Mesothelial cell of epicardium (in vitro differentiated cells): ENCODE results near the gene LIN28B. TPM values are rescaled to one million over a fixed set of nuclear protein-coding genes. Genes with fewer than 3 reads are reported as not detected.
"Not testable (repeated sequence)": the region's sequence is repeated elsewhere in the genome, so short reads cannot be mapped to it uniquely, and the experiment has no call there.

Source experiments
- DNase-seq, 2 experiments: peaks; one replicate each; pipeline ENCODE4 v3.0.0; 2021; ENCODE audit warnings: low spot score in 2 of 2; ENCODE audit not compliant: unreplicated experiment in 2 of 2
- H3K27ac Mint-ChIP-seq: 2 replicates; pipeline ENCODE4 v1.8.0; 2021; ENCODE audit warnings: mixed read lengths
- H3K27me3 Mint-ChIP-seq: 2 replicates; pipeline ENCODE4 v1.8.0; 2021; ENCODE audit warnings: low read depth, mixed read lengths
- H3K36me3 Mint-ChIP-seq: 2 replicates; pipeline ENCODE4 v1.8.0; 2021; ENCODE audit warnings: mixed read lengths
- H3K4me1 Mint-ChIP-seq: 2 replicates; pipeline ENCODE4 v1.8.0; 2021; ENCODE audit warnings: mixed read lengths
- H3K4me3 Mint-ChIP-seq: 2 replicates; pipeline ENCODE4 v1.8.0; 2021; ENCODE audit warnings: mild to moderate bottlenecking, moderate library complexity, mixed read lengths
- H3K9me3 Mint-ChIP-seq: 2 replicates; pipeline ENCODE4 v1.8.0; 2021; ENCODE audit warnings: mixed read lengths
- CTCF ChIP-seq: fragments of 200-600 bp; sonication (generic); IDR thresholded peaks from one replicate; pipeline ENCODE4 v1.5.0; 2021; ENCODE audit warnings: antibody characterized with exemption; ENCODE audit not compliant: unreplicated experiment
- total RNA-seq: library from RNA; stranded (reverse); gene quantifications from 3 replicates; pipeline ENCODE4 v1.2.1, GENCODE V29; 2021

LIN28B gene
- total RNA-seq, 1 donor from 2014 or later: 19.3 TPM

GRCh38 chr6:104983776-104984175 lies 26.9 kb downstream of the LIN28B start:
- Mint-ChIP-seq H3K36me3 (peaks cover 19% of the 10 kb centered on the region), H3K9me3 (peaks cover 1% of the 10 kb centered on the region), H3K4me3 (no peak overlapping the region), H3K27ac (no peak overlapping the region), H3K27me3 (no peaks in the 10 kb centered on the region), H3K4me1 (peaks cover 21% of the 10 kb centered on the region)
- TF ChIP-seq CTCF: no peak
- no peak for DNase-seq

GRCh38 chr6:104984831-104985230 lies 27.9 kb downstream of the LIN28B start:
- no peak for DNase-seq
- H3K36me3 Mint-ChIP-seq: peaks cover 17% of the 10 kb centered on the region
- H3K9me3 Mint-ChIP-seq: no peaks in the 10 kb centered on the region
- H3K27me3 Mint-ChIP-seq: no peaks in the 10 kb centered on the region
- no peak for TF ChIP-seq CTCF
- peaks cover 21% of the 10 kb centered on the region for H3K4me1 Mint-ChIP-seq
- H3K27ac Mint-ChIP-seq: peak overlapping the region; percentile 57
- no peak overlapping the region for H3K4me3 Mint-ChIP-seq

GRCh38 chr6:104985875-104986274 lies 29.0 kb downstream of the LIN28B start:
- Mint-ChIP-seq H3K36me3 (peaks cover 21% of the 10 kb centered on the region), H3K27ac (peak overlapping the region; percentile 70), H3K4me1 (peaks cover 18% of the 10 kb centered on the region)
- not testable (repeated sequence) for H3K27me3 Mint-ChIP-seq, DNase-seq, H3K9me3 Mint-ChIP-seq, H3K4me3 Mint-ChIP-seq

- peaks cover 22% of the 10 kb centered on the region for H3K36me3 Mint-ChIP-seq
- H3K9me3 Mint-ChIP-seq: no peaks in the 10 kb centered on the region
- no peak for DNase-seq
- H3K4me3 Mint-ChIP-seq: no peak overlapping the region
- H3K4me1 Mint-ChIP-seq: peaks cover 10% of the 10 kb centered on the region
- no peaks in the 10 kb centered on the region for H3K27me3 Mint-ChIP-seq
- TF ChIP-seq CTCF: no peak
- H3K27ac Mint-ChIP-seq: peak overlapping the region; percentile 70
Measured at GRCh38 chr6:104986625-104987024, 29.7 kb downstream of the LIN28B start.

GRCh38 chr6:104987218-104987617 lies 30.3 kb downstream of the LIN28B start:
- DNase-seq: no peak
- no peaks in the 10 kb centered on the region for H3K27me3 Mint-ChIP-seq
- H3K4me3 Mint-ChIP-seq: no peak overlapping the region
- peaks cover 2% of the 10 kb centered on the region for H3K9me3 Mint-ChIP-seq
- TF ChIP-seq CTCF: no peak
- peaks cover 9% of the 10 kb centered on the region for H3K4me1 Mint-ChIP-seq
- peaks cover 27% of the 10 kb centered on the region for H3K36me3 Mint-ChIP-seq
- H3K27ac Mint-ChIP-seq: no peak overlapping the region

- Mint-ChIP-seq H3K9me3 (peaks cover 4% of the 10 kb centered on the region), H3K4me1 (peaks cover 9% of the 10 kb centered on the region), H3K4me3 (no peak overlapping the region), H3K27me3 (no peaks in the 10 kb centered on the region), H3K27ac (no peak overlapping the region), H3K36me3 (peaks cover 28% of the 10 kb centered on the region)
- DNase-seq: no peak
- TF ChIP-seq CTCF: no peak
Measured at GRCh38 chr6:104990085-104990484, 33.2 kb downstream of the LIN28B start.

GRCh38 chr6:104991062-104991461 lies 34.2 kb downstream of the LIN28B start:
- H3K9me3 Mint-ChIP-seq, H3K27me3 Mint-ChIP-seq, DNase-seq, H3K4me3 Mint-ChIP-seq, H3K4me1 Mint-ChIP-seq, H3K27ac Mint-ChIP-seq: not testable (repeated sequence)
- H3K36me3 Mint-ChIP-seq: peaks cover 22% of the 10 kb centered on the region

- DNase-seq, H3K4me1 Mint-ChIP-seq, H3K4me3 Mint-ChIP-seq, H3K9me3 Mint-ChIP-seq, H3K27ac Mint-ChIP-seq, H3K27me3 Mint-ChIP-seq: not testable (repeated sequence)
- peaks cover 14% of the 10 kb centered on the region for H3K36me3 Mint-ChIP-seq
Measured at GRCh38 chr6:104993576-104993975, 36.7 kb downstream of the LIN28B start.
